K562 (cell line): ENCODE results near the gene GTSE1. TPM values are rescaled to one million over a fixed set of nuclear protein-coding genes. Genes with fewer than 3 reads are reported as not detected.

Experiments used
- ATAC-seq: fragments of 200-7000 bp; cut with Tn5 transposase; 3 replicates; pipeline ENCODE4 v1.9.1; 2020; ENCODE audit warnings: moderate library complexity
- BruUV-seq: library from RNA; stranded (reverse); fragments of 400-500 nt; replicated peaks from 2 replicates; lab custom pipeline; 2021; lab: Mats Ljungman, UMichigan
- CTCF ChIA-PET: fragments of 300-600 bp; formaldehyde crosslinking; extraction: SDS; loops from one replicate; lab custom pipeline; 2021; ENCODE audit warnings: low intra/inter-chr PET ratio; lab: Yijun Ruan, JAX
- POLR2A ChIA-PET: fragments of 300-600, 350-650 bp; sonication (Branson Sonifier 250); formaldehyde crosslinking; extraction: SDS; loops from one replicate; lab custom pipeline; 2021; ENCODE audit warnings: antibody characterized with exemption, inconsistent platforms; lab: Yijun Ruan, JAX
- DNase-seq, 4 experiments: peaks; one replicate each; pipeline versions ENCODE4 v3.0.0 to v3.0.0-alpha.2; 2011 to 2018; ENCODE audit warnings: low spot score in 3 of 4, mixed read lengths in 3 of 4; ENCODE audit errors: extremely low read depth in 1 of 4
- FAIRE-seq: peaks from 2 replicates; lab custom pipeline; 2011; peaks lifted over from hg19 to GRCh38; lab: Jason Lieb, UNC
- H2AFZ ChIP-seq: 2 replicates; pipeline ENCODE4 v1.6.0; 2011; ENCODE audit warnings: low read depth, low read length, control low read depth, inconsistent platforms
- H3K27ac ChIP-seq: fragments of 200-600 bp; 3 replicates; pipeline ENCODE4 v1.8.0; 2011; ENCODE audit warnings: low read depth, mild to moderate bottlenecking, control low read depth, inconsistent platforms, low read length, moderate library complexity, mixed read lengths; ENCODE audit errors: extremely low read depth
- H3K27me3 ChIP-seq, 2 experiments: fragments of 300-600 bp in 1 of 2; 2 replicates in 1 of 2; 3 replicates in 1 of 2; pipeline versions ENCODE4 v1.6.0 to v1.8.0; 2011; ENCODE audit warnings: inconsistent platforms in 2 of 2, low read length in 2 of 2, mild to moderate bottlenecking in 1 of 2, mixed read lengths in 1 of 2, moderate library complexity in 1 of 2; ENCODE audit not compliant: control insufficient read depth in 2 of 2, insufficient read depth in 2 of 2
- H3K36me3 ChIP-seq: fragments of 300-600 bp; 3 replicates; pipeline ENCODE4 v1.8.0; 2011; ENCODE audit warnings: mild to moderate bottlenecking, low read length, inconsistent platforms; ENCODE audit not compliant: control insufficient read depth, insufficient read depth
- H3K4me1 ChIP-seq, 2 experiments: fragments of 200-600 bp in 1 of 2; replicated peaks in 1 of 2; 2 replicates in 1 of 2; 3 replicates in 1 of 2; pipeline versions ENCODE4 v1.5.1 to v1.8.0; 2011; ENCODE audit warnings: inconsistent platforms in 2 of 2, low read length in 2 of 2, mild to moderate bottlenecking in 1 of 2, mixed read lengths in 1 of 2, moderate library complexity in 1 of 2; ENCODE audit not compliant: control insufficient read depth in 2 of 2, insufficient read depth in 2 of 2
- H3K4me2 ChIP-seq: 2 replicates; pipeline ENCODE4 v1.6.1; 2011; ENCODE audit warnings: low read length, control low read depth, inconsistent platforms, mixed read lengths; ENCODE audit not compliant: insufficient read depth
- H3K4me3 ChIP-seq: fragments of 200-600 bp; sonication (generic), shearing (Covaris generic); 2 replicates; pipeline ENCODE4 v1.5.1; 2016; ENCODE audit warnings: control low read depth, inconsistent platforms
- H3K79me2 ChIP-seq: fragments of 200-600 bp; 3 replicates; pipeline ENCODE4 v1.8.0; 2011; ENCODE audit warnings: low read length, inconsistent platforms; ENCODE audit not compliant: control insufficient read depth, insufficient read depth
- H3K9ac ChIP-seq, 2 experiments: 2 replicates each; pipeline versions ENCODE4 v1.6.0 to v1.6.1; 2011; ENCODE audit warnings: low read depth in 2 of 2, low read length in 2 of 2, control low read depth in 1 of 2, inconsistent platforms in 1 of 2, mild to moderate bottlenecking in 1 of 2, mixed read lengths in 1 of 2; ENCODE audit not compliant: insufficient read depth in 1 of 2
- H3K9me1 ChIP-seq: one replicate; pipeline ENCODE4 v1.6.0; 2011; ENCODE audit warnings: inconsistent platforms, mild to moderate bottlenecking, low read length, moderate library complexity; ENCODE audit not compliant: control insufficient read depth, insufficient read depth
- H3K9me3 ChIP-seq: replicated peaks from 2 replicates; pipeline ENCODE4 v1.5.1; 2011; ENCODE audit warnings: low read depth, low read length, inconsistent platforms; ENCODE audit not compliant: control insufficient read depth, insufficient read depth
- H4K20me1 ChIP-seq: replicated peaks from 2 replicates; pipeline ENCODE4 v1.6.1; 2011; ENCODE audit warnings: low read length, inconsistent platforms, mixed read lengths; ENCODE audit not compliant: control insufficient read depth, insufficient read depth
- ARID2 ChIP-seq: fragments of 450-650 bp; IDR thresholded peaks from 2 replicates; pipeline ENCODE4 v1.6.1; 2017; ENCODE audit warnings: antibody characterized with exemption, mild to moderate bottlenecking
- DACH1 ChIP-seq: fragments of 450-650 bp; IDR thresholded peaks from 2 replicates; pipeline ENCODE4 v1.6.1; 2018; ENCODE audit not compliant: partially characterized antibody
- NR1H2 ChIP-seq: sonication (generic); formaldehyde crosslinking; IDR thresholded peaks from 2 replicates; pipeline ENCODE4 v1.4.0; 2020; ENCODE audit warnings: mild to moderate bottlenecking, missing genetic modification reagents
- NRF1 ChIP-seq, 2 experiments: fragments of 450-650 bp; IDR thresholded peaks in 1 of 2; conservative IDR thresholded peaks in 1 of 2; 2 replicates each; pipeline ENCODE4 v1.6.1; 2014; ENCODE audit warnings: mild to moderate bottlenecking in 2 of 2
- PHF20 ChIP-seq: fragments of 450-650 bp; IDR thresholded peaks from 2 replicates; pipeline ENCODE4 v1.6.1; 2018; ENCODE audit not compliant: partially characterized antibody
- PTRF ChIP-seq: fragments of 450-650 bp; IDR thresholded peaks from 2 replicates; pipeline ENCODE4 v1.6.1; 2016; ENCODE audit warnings: mild to moderate bottlenecking, missing genetic modification characterization, missing compliant biosample characterization
- RCOR1 ChIP-seq, 2 experiments: IDR thresholded peaks; 2 replicates each; pipeline ENCODE4 v1.6.1; 2012; ENCODE audit warnings: low read depth in 2 of 2, low read length in 2 of 2, borderline replicate concordance in 1 of 2, improper control_type of control experiment in 1 of 2
- TCF3 ChIP-seq: sonication (generic); formaldehyde crosslinking; IDR thresholded peaks from 2 replicates; pipeline ENCODE4 v1.4.0; 2020; ENCODE audit warnings: mild to moderate bottlenecking, missing genetic modification reagents
- ZNF217 ChIP-seq: sonication (generic); formaldehyde crosslinking; IDR thresholded peaks from 2 replicates; pipeline ENCODE4 v1.8.0; 2022; ENCODE audit warnings: mild to moderate bottlenecking, missing genetic modification reagents
- ZNF449 ChIP-seq: fragments of 250-450 bp; sonication (Bioruptor Pico); IDR thresholded peaks from 2 replicates; pipeline ENCODE4 v1.8.0; 2022; ENCODE audit warnings: moderate library complexity, mild to moderate bottlenecking, inconsistent platforms
- WGBS: fragments of 100-300 bp; shearing (Covaris generic); methylation state at CpG from one replicate; pipeline ENCODE4 v1.1.6; 2016; ENCODE audit warnings: low coverage, mixed read lengths; ENCODE audit not compliant: insufficient coverage; ENCODE audit errors: missing lambda C conversion rate; 5-methylcytosine and 5-hydroxymethylcytosine counted together
- in situ Hi-C: fragments of 300-500 bp; cut with MboI; formaldehyde crosslinking; loops from 4 replicates; pipeline ENCODE4 v1.15.0; 2018; ENCODE audit warnings: inconsistent platforms, mixed read lengths
- intact Hi-C: fragments of 100-400 bp; cut with micrococcal nuclease; formaldehyde crosslinking; loops from 2 replicates; pipeline ENCODE4 v1.14.2; 2022
- polyA plus RNA-seq, 8 experiments: library from polyadenylated mRNA; depleted of rRNA in 4 of 8; stranded (reverse) in 5 of 8; unstranded in 3 of 8; fragments of >200 nt; fragmentation: Nextera tagmentation in 2 of 8; fragmentation: Illumina TruSeq in 1 of 8; extraction: Ambion mirVana in 2 of 8; extraction: Trizol in 1 of 8; gene quantifications; 2 replicates each; pipeline versions ENCODE4 v1.2.1 to v1.2.3, GENCODE V29; 2011 to 2014; ENCODE audit warnings: inconsistent platforms in 1 of 8, missing spikeins in 1 of 8
- total RNA-seq, 7 experiments: library from RNA; depleted of rRNA in 6 of 7; stranded (reverse); fragments of >200 nt in 6 of 7; fragmentation: Illumina TruSeq in 2 of 7; extraction: Trizol in 2 of 7; gene quantifications; 2 replicates each; pipeline versions ENCODE4 v1.2.1 to v1.2.3, GENCODE V29; 2011 to 2021; ENCODE audit warnings: low replicate concordance in 1 of 7
- TF ChIP-seq, protein P1 (sequence below), 2 experiments: fragments of 450-650 bp; conservative IDR thresholded peaks; 2 replicates each; pipeline ENCODE4 v1.6.1; 2017; ENCODE audit warnings: mild to moderate bottlenecking in 2 of 2, moderate library complexity in 2 of 2
- TF ChIP-seq, protein P2 (sequence below): fragments of 250-450 bp; sonication (Bioruptor Pico); IDR thresholded peaks from 2 replicates; pipeline ENCODE4 v1.8.0; 2022; ENCODE audit warnings: inconsistent platforms, mild to moderate bottlenecking, moderate library complexity, borderline replicate concordance
- TF ChIP-seq, protein P3 (sequence below): fragments of 450-650 bp; formaldehyde crosslinking; IDR thresholded peaks from 2 replicates; pipeline ENCODE4 v1.4.0; 2022; ENCODE audit warnings: missing genetic modification characterization

Gene GTSE1
- total and polyA plus RNA-seq, 9 of the 15 experiments (the other 6 are each of a cell fraction or from before 2014, with no cell fraction given): 2.5 to 22.5 (median 12.9) TPM

DNA sequence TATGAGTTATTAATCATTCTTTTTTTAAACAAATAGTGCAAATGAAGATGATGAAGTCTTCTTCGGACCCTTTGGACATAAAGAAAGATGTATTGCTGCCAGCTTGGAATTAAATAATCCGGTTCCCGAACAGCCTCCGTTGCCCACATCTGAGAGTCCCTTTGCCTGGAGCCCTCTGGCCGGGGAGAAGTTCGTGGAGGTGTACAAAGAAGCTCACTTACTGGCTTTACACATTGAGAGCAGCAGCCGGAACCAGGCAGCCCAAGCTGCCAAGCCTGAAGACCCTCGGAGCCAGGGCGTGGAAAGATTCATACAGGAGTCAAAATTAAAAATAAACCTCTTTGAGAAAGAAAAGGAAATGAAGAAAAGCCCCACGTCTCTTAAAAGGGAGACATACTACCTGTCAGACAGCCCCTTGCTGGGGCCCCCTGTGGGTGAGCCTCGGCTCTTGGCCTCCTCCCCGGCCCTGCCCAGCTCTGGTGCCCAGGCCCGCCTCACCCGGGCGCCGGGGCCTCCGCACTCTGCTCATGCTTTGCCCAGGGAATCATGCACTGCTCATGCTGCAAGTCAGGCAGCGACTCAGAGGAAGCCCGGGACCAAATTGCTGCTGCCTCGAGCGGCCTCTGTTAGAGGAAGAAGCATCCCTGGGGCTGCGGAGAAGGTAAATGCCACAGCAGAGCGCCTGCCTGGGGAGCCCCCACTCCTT, 11.8 kb downstream of the GTSE1 start:
- Histone ChIP-seq H3K27me3 (no peaks in the 10 kb centered on the region), H3K4me2 (no peak overlapping the region), H3K36me3 (peaks cover 31% of the 10 kb centered on the region; the same call in 1 of the 3 replicates), H3K9ac (no peak overlapping the region), H3K9me1 (no peaks in the 10 kb centered on the region), H3K9me3 (no peaks in the 10 kb centered on the region), H3K4me1 (peaks cover 6 to 7% of the 10 kb centered on the region in 2 experiments; a peak in 3 of 5 replicates), H4K20me1 (no peaks in the 10 kb centered on the region), H3K4me3 (no peak overlapping the region), H3K27ac (no peak overlapping the region), H2AFZ (no peak overlapping the region), H3K79me2 (peaks cover 24% of the 10 kb centered on the region)
- CTCF ChIA-PET: interaction anchor here (0.6 kb wide), 1 partner anchor 34 kb away, joined by 4 read pairs; no protein-coding TSS in a partner anchor
- intact Hi-C loops: no loop called here
- TSS peak; percentile 38 for BruUV-seq
- DNase-seq: no peak
- in situ Hi-C loops: loop anchor here (25.0 kb wide), 1 partner anchor 296 kb away; no protein-coding TSS in a partner anchor
- POLR2A ChIA-PET: interaction anchor here (0.8 to 1.5 kb wide), 2 partner anchors 13 to 138 kb away, joined by 3 to 4 read pairs; no protein-coding TSS in a partner anchor
- TF ChIP-seq, protein P1, sequence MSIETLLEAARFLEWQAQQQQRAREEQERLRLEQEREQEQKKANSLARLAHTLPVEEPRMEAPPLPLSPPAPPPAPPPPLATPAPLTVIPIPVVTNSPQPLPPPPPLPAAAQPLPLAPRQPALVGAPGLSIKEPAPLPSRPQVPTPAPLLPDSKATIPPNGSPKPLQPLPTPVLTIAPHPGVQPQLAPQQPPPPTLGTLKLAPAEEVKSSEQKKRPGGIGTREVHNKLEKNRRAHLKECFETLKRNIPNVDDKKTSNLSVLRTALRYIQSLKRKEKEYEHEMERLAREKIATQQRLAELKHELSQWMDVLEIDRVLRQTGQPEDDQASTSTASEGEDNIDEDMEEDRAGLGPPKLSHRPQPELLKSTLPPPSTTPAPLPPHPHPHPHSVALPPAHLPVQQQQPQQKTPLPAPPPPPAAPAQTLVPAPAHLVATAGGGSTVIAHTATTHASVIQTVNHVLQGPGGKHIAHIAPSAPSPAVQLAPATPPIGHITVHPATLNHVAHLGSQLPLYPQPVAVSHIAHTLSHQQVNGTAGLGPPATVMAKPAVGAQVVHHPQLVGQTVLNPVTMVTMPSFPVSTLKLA (conservative IDR thresholded peaks at IDR 0.05): no peak
- TF ChIP-seq ARID2: no peak
- TF ChIP-seq NRF1 (conservative IDR thresholded peaks at IDR 0.05 in 1 of 2, IDR thresholded peaks at IDR 0.05 in 1 of 2): no peak
- TF ChIP-seq ZNF449 (CRISPR knock-in tag): no peak
- TF ChIP-seq PHF20: no peak
- no peak for TF ChIP-seq PTRF
- TF ChIP-seq, protein P2, sequence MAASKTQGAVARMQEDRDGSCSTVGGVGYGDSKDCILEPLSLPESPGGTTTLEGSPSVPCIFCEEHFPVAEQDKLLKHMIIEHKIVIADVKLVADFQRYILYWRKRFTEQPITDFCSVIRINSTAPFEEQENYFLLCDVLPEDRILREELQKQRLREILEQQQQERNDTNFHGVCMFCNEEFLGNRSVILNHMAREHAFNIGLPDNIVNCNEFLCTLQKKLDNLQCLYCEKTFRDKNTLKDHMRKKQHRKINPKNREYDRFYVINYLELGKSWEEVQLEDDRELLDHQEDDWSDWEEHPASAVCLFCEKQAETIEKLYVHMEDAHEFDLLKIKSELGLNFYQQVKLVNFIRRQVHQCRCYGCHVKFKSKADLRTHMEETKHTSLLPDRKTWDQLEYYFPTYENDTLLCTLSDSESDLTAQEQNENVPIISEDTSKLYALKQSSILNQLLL (CRISPR knock-in tag): no peak
- TF ChIP-seq NR1H2 (CRISPR knock-in tag): no peak
- TF ChIP-seq ZNF217 (CRISPR knock-in tag): no peak
- TF ChIP-seq DACH1: no peak
- TF ChIP-seq, protein P3, sequence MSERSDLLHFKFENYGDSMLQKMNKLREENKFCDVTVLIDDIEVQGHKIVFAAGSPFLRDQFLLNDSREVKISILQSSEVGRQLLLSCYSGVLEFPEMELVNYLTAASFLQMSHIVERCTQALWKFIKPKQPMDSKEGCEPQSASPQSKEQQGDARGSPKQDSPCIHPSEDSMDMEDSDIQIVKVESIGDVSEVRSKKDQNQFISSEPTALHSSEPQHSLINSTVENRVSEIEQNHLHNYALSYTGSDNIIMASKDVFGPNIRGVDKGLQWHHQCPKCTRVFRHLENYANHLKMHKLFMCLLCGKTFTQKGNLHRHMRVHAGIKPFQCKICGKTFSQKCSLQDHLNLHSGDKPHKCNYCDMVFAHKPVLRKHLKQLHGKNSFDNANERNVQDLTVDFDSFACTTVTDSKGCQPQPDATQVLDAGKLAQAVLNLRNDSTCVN (CRISPR knock-in tag): no peak
- no peak for TF ChIP-seq RCOR1 (IDR thresholded peaks at IDR 0.05; ENCODE audit: borderline replicate concordance in 1 of 2, low read depth in 2 of 2, low read length in 2 of 2)
- TF ChIP-seq TCF3: no peak
- 98% methylated on average over 13 of the region's 23 CpGs for whole genome bisulfite sequencing
- no peak for FAIRE-seq
- no peak for ATAC-seq
